HG03354 (cell line): ENCODE measurements around the gene RFC4.
"Not testable (repeated sequence)": the region's sequence is repeated elsewhere in the genome, so short reads cannot be mapped to it uniquely, and the experiment has no call there.

Experiments
- ATAC-seq: cut with Tn5 transposase; IDR thresholded peaks from one replicate; pipeline ENCODE4 v1.9.1; 2021; ENCODE audit warnings: mild to moderate bottlenecking; ENCODE audit not compliant: unreplicated experiment, poor library complexity, severe bottlenecking

RFC4 gene

GRCh38 chr3:186825872-186826409, 19.7 kb upstream of the RFC4 start:
- ATAC-seq = no peak

- ATAC-seq = no peak
Observed at GRCh38 chr3:186825294-186825821, 19.1 kb upstream of the RFC4 start.

- no peak for ATAC-seq
Observed at GRCh38 chr3:186824430-186825139, 18.3 kb upstream of the RFC4 start.

- no peak for ATAC-seq
Observed at GRCh38 chr3:186823386-186823785, 17.1 kb upstream of the RFC4 start.

GRCh38 chr3:186822388-186822759, 16.1 kb upstream of the RFC4 start:
- not testable (repeated sequence) for ATAC-seq

- ATAC-seq = no peak
Observed at GRCh38 chr3:186821429-186822387, 15.4 kb upstream of the RFC4 start.

GRCh38 chr3:186818956-186819355, 12.7 kb upstream of the RFC4 start:
- ATAC-seq = no peak

GRCh38 chr3:186818516-186818915, 12.2 kb upstream of the RFC4 start:
- no peak for ATAC-seq

- ATAC-seq = no peak
Observed at GRCh38 chr3:186815435-186815834, 9.2 kb upstream of the RFC4 start.

- no peak for ATAC-seq
Observed at GRCh38 chr3:186814100-186814499, 7.8 kb upstream of the RFC4 start.

GRCh38 chr3:186811313-186811712, 5.0 kb upstream of the RFC4 start:
- ATAC-seq = not testable (repeated sequence)

- ATAC-seq = no peak
Observed at GRCh38 chr3:186810336-186810996, 4.2 kb upstream of the RFC4 start.

GRCh38 chr3:186807231-186807630, 949 bp upstream of the RFC4 start:
- no peak for ATAC-seq

- not testable (repeated sequence) for ATAC-seq
Observed at GRCh38 chr3:186803447-186803846, 2.8 kb downstream of the RFC4 start.

GRCh38 chr3:186802701-186803100, 3.6 kb downstream of the RFC4 start:
- no peak for ATAC-seq

- no peak for ATAC-seq
Observed at GRCh38 chr3:186800285-186800684, 6.0 kb downstream of the RFC4 start.

- no peak for ATAC-seq
Observed at GRCh38 chr3:186798239-186798874, 7.9 kb downstream of the RFC4 start.

- no peak for ATAC-seq
Observed at GRCh38 chr3:186790261-186790981, 15.9 kb downstream of the RFC4 start.
